ENCODE results near the gene SNRNP40.
A peak's percentile ranks its signal among the peaks of the same experiment; 100 is the strongest.
"Not testable (repeated sequence)": the region's sequence is repeated elsewhere in the genome, so short reads cannot be mapped to it uniquely, and the experiment has no call there.

Gene SNRNP40

GRCh38 chr1:31289021-31289420 lies 7.6 kb downstream of the SNRNP40 start:
- no peak overlapping the region for H3K4me3 ChIP-seq (ENCODE audit: low read depth, low read length)
- no peak for TF ChIP-seq CTCF (IDR thresholded peaks at IDR 0.05; ENCODE audit: control insufficient read depth, extremely low read depth, insufficient read depth)
- no peak for DNase-seq (ENCODE audit: low read depth)

- not testable (repeated sequence) for H3K4me3 ChIP-seq (ENCODE audit: low read depth, low read length); DNase-seq (ENCODE audit: low read depth)
These were observed 8.8 kb downstream of the SNRNP40 start for GRCh38 chr1:31287791-31288190.

GRCh38 chr1:31282426-31282825 lies 14.2 kb downstream of the SNRNP40 start:
- not testable (repeated sequence) for H3K4me3 ChIP-seq (ENCODE audit: low read depth, low read length); DNase-seq (ENCODE audit: low read depth)

GRCh38 chr1:31273619-31274018 lies 23.0 kb downstream of the SNRNP40 start:
- H3K4me3 ChIP-seq (ENCODE audit: low read depth, low read length): no peak overlapping the region
- DNase-seq (ENCODE audit: low read depth): no peak
- TF ChIP-seq CTCF (IDR thresholded peaks at IDR 0.05; ENCODE audit: control insufficient read depth, extremely low read depth, insufficient read depth): no peak

- H3K4me3 ChIP-seq (ENCODE audit: low read depth, low read length): no peak overlapping the region
- no peak for TF ChIP-seq CTCF (IDR thresholded peaks at IDR 0.05; ENCODE audit: control insufficient read depth, extremely low read depth, insufficient read depth)
- no peak for DNase-seq (ENCODE audit: low read depth)
These were observed 24.2 kb downstream of the SNRNP40 start for GRCh38 chr1:31272369-31272768.

GRCh38 chr1:31266547-31266946 lies 30.0 kb downstream of the SNRNP40 start:
- DNase-seq (ENCODE audit: low read depth): no peak
- H3K4me3 ChIP-seq (ENCODE audit: low read depth, low read length): no peak overlapping the region
- TF ChIP-seq CTCF (IDR thresholded peaks at IDR 0.05; ENCODE audit: control insufficient read depth, extremely low read depth, insufficient read depth): no peak

- no peak overlapping the region for H3K4me3 ChIP-seq (ENCODE audit: low read depth, low read length)
- no peak for TF ChIP-seq CTCF (IDR thresholded peaks at IDR 0.05; ENCODE audit: control insufficient read depth, extremely low read depth, insufficient read depth)
- no peak for DNase-seq (ENCODE audit: low read depth)
These were observed 31.7 kb downstream of the SNRNP40 start for GRCh38 chr1:31264790-31265386.

GRCh38 chr1:31263408-31263807 lies 33.2 kb downstream of the SNRNP40 start:
- H3K4me3 ChIP-seq (ENCODE audit: low read depth, low read length): peak overlapping the region; percentile 45
- DNase-seq (ENCODE audit: low read depth): peak; percentile 78
- TF ChIP-seq CTCF (IDR thresholded peaks at IDR 0.05; ENCODE audit: control insufficient read depth, extremely low read depth, insufficient read depth): no peak

GRCh38 chr1:31262393-31262792 lies 34.2 kb downstream of the SNRNP40 start:
- H3K4me3 ChIP-seq (ENCODE audit: low read depth, low read length): not testable (repeated sequence)

More at GRCh38 chr1:31262393-31262792, 34.2 kb downstream of the SNRNP40 start:
- DNase-seq (ENCODE audit: low read depth): not testable (repeated sequence)

All from LNCaP clone FGC (cell line).